ENCODE data around the gene TMEM14A. TPM values are rescaled to one million over a fixed set of nuclear protein-coding genes. Genes with fewer than 3 reads are reported as not detected.

Gene TMEM14A
- total RNA-seq, 1 experiment from 2014 or later, result 7.3 TPM

- no peaks in the 10 kb centered on the region for H3K79me2 ChIP-seq (ENCODE audit: insufficient read depth, low read length)
- no peak overlapping the region for H3K14ac ChIP-seq (ENCODE audit: insufficient read depth, low read length)
- H3K23me2 ChIP-seq (ENCODE audit: insufficient read length, low read depth, low read length, poor library complexity, severe bottlenecking), result no peaks in the 10 kb centered on the region
- H4K8ac ChIP-seq (replicated peaks; ENCODE audit: insufficient read length, low read depth, low read length), result no peak overlapping the region
- no peak overlapping the region for H2AK5ac ChIP-seq (ENCODE audit: insufficient read length, low read length)
- no peak overlapping the region for H2BK12ac ChIP-seq (ENCODE audit: insufficient read length, low read depth, low read length)
- H3K18ac ChIP-seq (ENCODE audit: insufficient read length, low read depth, low read length), result no peak overlapping the region
- no peak overlapping the region for H3K27ac ChIP-seq (ENCODE audit: insufficient read length, low read depth, low read length)
- no peak overlapping the region for H3K23ac ChIP-seq (ENCODE audit: insufficient read length, low read depth, low read length)
- H2AFZ ChIP-seq (ENCODE audit: low read length), result no peak overlapping the region
- H2BK120ac ChIP-seq (ENCODE audit: low read depth, low read length, poor library complexity, severe bottlenecking), result no peak overlapping the region
- Mint-ChIP-seq H3K36me3 (ENCODE audit: insufficient read depth in 1 of 3, low read depth in 3 of 3) (no peaks in the 10 kb centered on the region), H3K4me3 (no peak overlapping the region), H3K27ac (no peak overlapping the region), H3K27me3 (ENCODE audit: low read depth) (peaks cover 2% of the 10 kb centered on the region; the same call in 1 of the 2 replicates), H3K4me1 (peaks cover 35 to 40% of the 10 kb centered on the region in 2 experiments), H3K9me3 (no peaks in the 10 kb centered on the region)
- no peak overlapping the region for H2BK5ac ChIP-seq (ENCODE audit: insufficient read length, low read length)
- H3K4me2 ChIP-seq (ENCODE audit: insufficient read depth, insufficient read length, low read length), result no peak overlapping the region
- no CpG with 5 or more reads among the region's 15 CpGs for WGBS (ENCODE audit: extremely low coverage, insufficient read length, low lambda C conversion rate)
- H4K5ac ChIP-seq (ENCODE audit: insufficient read length, low read depth, low read length), result no peak overlapping the region
- no peaks in the 10 kb centered on the region for H3K9me3 ChIP-seq (ENCODE audit: control insufficient read depth, low read depth, low read length)
- no peak overlapping the region for H3T11ph ChIP-seq (ENCODE audit: low read length)
- H3K4ac ChIP-seq (ENCODE audit: low read depth, low read length), result no peak overlapping the region
- H4K20me1 ChIP-seq (ENCODE audit: control insufficient read depth, insufficient read depth, insufficient read length), result no peaks in the 10 kb centered on the region
- H3K9ac ChIP-seq (ENCODE audit: extremely low read depth, insufficient read length, low read length), result no peak overlapping the region
- no peak overlapping the region for H4K91ac ChIP-seq (ENCODE audit: insufficient read length, low read depth, low read length)
- no peaks in the 10 kb centered on the region for H3K27me3 ChIP-seq (ENCODE audit: insufficient read depth, low read length)
- peaks cover 2% of the 10 kb centered on the region; the same call in 1 of the 2 replicates for H3K4me1 ChIP-seq (ENCODE audit: insufficient read depth, low read length)
- no peak overlapping the region for H2BK20ac ChIP-seq (ENCODE audit: low read depth, low read length, poor library complexity, severe bottlenecking)
- TF ChIP-seq CTCF (conservative IDR thresholded peaks at IDR 0.05), result no peak
- H3K79me1 ChIP-seq (ENCODE audit: insufficient read depth, low read depth, low read length, poor library complexity, severe bottlenecking), result no peaks in the 10 kb centered on the region
- no peak overlapping the region for H2BK15ac ChIP-seq (ENCODE audit: low read depth, low read length)
- no peak overlapping the region for H3K56ac ChIP-seq (ENCODE audit: insufficient read length, low read depth, low read length)
- no peak for DNase-seq
Observed at GRCh38 chr6:52726741-52727535, 56.0 kb downstream of the TMEM14A start.
